GM04504 (cell line): Measurements from ENCODE around the gene MAPK12.

Experiments
- DNase-seq: peaks from one replicate; pipeline ENCODE4 v3.0.0-alpha.2; 2012; ENCODE audit warnings: low read depth

Gene MAPK12

GRCh38 chr22:50267591-50268390, 6.3 kb upstream of the MAPK12 start:
- DNase-seq: no peak

- DNase-seq: no peak
Measured at GRCh38 chr22:50266994-50267393, 5.5 kb upstream of the MAPK12 start.

- no peak for DNase-seq
Measured at GRCh38 chr22:50264946-50265669, 3.6 kb upstream of the MAPK12 start.

- no peak for DNase-seq
Measured at GRCh38 chr22:50264104-50264745, 2.7 kb upstream of the MAPK12 start.

GRCh38 chr22:50262973-50263617, 1.6 kb upstream of the MAPK12 start:
- DNase-seq: no peak

GRCh38 chr22:50262460-50262911, 1.0 kb upstream of the MAPK12 start:
- DNase-seq: no peak

GRCh38 chr22:50260801-50261614, 475 bp downstream of the MAPK12 start:
- no peak for DNase-seq

GRCh38 chr22:50260434-50260800, 1.1 kb downstream of the MAPK12 start:
- no peak for DNase-seq

GRCh38 chr22:50259302-50259701, 2.2 kb downstream of the MAPK12 start:
- DNase-seq: no peak

GRCh38 chr22:50258361-50259292, 2.9 kb downstream of the MAPK12 start:
- DNase-seq: no peak

- DNase-seq: no peak
Measured at GRCh38 chr22:50257451-50258360, 3.8 kb downstream of the MAPK12 start.

- DNase-seq: no peak
Measured at GRCh38 chr22:50257041-50257440, 4.4 kb downstream of the MAPK12 start.

- DNase-seq: no peak
Measured at GRCh38 chr22:50256258-50256862, 5.1 kb downstream of the MAPK12 start.

- no peak for DNase-seq
Measured at GRCh38 chr22:50255607-50256006, 5.9 kb downstream of the MAPK12 start.

GRCh38 chr22:50255099-50255498, 6.4 kb downstream of the MAPK12 start:
- no peak for DNase-seq

GRCh38 chr22:50253941-50254340, 7.5 kb downstream of the MAPK12 start:
- no peak for DNase-seq

- DNase-seq: no peak
Measured at GRCh38 chr22:50253046-50253915, 8.2 kb downstream of the MAPK12 start.
